Panc1 (cell line): ENCODE measurements around the gene PAX4.

Experiments used
- POLR2AphosphoS5 ChIP-seq: IDR thresholded peaks from 2 replicates; pipeline ENCODE4 v1.6.1; 2012; ENCODE audit warnings: mild to moderate bottlenecking, low read depth, low read length, moderate library complexity
- SIN3A ChIP-seq: IDR thresholded peaks from 2 replicates; pipeline ENCODE4 v1.6.1; 2012; ENCODE audit warnings: low read depth, mild to moderate bottlenecking, low read length, moderate library complexity, borderline replicate concordance; ENCODE audit not compliant: insufficient read depth
- TCF7L2 ChIP-seq: IDR thresholded peaks from 2 replicates; pipeline ENCODE4 v1.6.1; 2011; ENCODE audit warnings: mild to moderate bottlenecking, low read depth, low read length, inconsistent platforms
- TF ChIP-seq, protein P1 (sequence below): fragments of 450-650 bp; IDR thresholded peaks from 2 replicates; pipeline ENCODE4 v1.5.1; 2017; ENCODE audit warnings: mild to moderate bottlenecking
- TF ChIP-seq, protein P2 (sequence below), 2 experiments: IDR thresholded peaks; 2 replicates each; pipeline ENCODE4 v1.6.1; 2011 to 2012; ENCODE audit warnings: low read depth in 2 of 2, control low read depth in 1 of 2, low read length in 1 of 2, mild to moderate bottlenecking in 1 of 2, moderate library complexity in 1 of 2; ENCODE audit not compliant: insufficient read depth in 1 of 2

DNA sequence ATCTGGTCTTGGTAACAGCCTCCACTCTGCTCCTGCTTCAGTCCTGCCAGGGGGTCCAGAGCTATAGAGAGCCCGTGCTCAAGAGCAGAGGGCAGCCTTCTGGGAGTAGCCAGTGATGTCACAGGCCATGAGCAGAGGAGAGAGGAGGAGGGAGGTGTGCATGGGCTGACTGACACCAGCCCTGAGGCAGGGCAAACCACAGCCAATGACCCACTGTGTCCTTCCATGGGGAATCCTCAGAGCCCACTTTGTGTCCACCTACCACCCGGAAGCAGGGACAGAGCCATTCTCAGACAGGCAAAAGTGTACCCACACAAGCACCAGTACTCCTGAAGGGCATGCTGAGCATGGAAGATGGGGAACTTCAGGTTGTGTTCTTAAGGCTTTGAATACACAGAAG is at the start of gene PAX4:
- TF ChIP-seq, protein P1, sequence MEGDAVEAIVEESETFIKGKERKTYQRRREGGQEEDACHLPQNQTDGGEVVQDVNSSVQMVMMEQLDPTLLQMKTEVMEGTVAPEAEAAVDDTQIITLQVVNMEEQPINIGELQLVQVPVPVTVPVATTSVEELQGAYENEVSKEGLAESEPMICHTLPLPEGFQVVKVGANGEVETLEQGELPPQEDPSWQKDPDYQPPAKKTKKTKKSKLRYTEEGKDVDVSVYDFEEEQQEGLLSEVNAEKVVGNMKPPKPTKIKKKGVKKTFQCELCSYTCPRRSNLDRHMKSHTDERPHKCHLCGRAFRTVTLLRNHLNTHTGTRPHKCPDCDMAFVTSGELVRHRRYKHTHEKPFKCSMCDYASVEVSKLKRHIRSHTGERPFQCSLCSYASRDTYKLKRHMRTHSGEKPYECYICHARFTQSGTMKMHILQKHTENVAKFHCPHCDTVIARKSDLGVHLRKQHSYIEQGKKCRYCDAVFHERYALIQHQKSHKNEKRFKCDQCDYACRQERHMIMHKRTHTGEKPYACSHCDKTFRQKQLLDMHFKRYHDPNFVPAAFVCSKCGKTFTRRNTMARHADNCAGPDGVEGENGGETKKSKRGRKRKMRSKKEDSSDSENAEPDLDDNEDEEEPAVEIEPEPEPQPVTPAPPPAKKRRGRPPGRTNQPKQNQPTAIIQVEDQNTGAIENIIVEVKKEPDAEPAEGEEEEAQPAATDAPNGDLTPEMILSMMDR: no peak
- TF ChIP-seq POLR2AphosphoS5: no peak
- no peak for TF ChIP-seq SIN3A
- TF ChIP-seq, protein P2, sequence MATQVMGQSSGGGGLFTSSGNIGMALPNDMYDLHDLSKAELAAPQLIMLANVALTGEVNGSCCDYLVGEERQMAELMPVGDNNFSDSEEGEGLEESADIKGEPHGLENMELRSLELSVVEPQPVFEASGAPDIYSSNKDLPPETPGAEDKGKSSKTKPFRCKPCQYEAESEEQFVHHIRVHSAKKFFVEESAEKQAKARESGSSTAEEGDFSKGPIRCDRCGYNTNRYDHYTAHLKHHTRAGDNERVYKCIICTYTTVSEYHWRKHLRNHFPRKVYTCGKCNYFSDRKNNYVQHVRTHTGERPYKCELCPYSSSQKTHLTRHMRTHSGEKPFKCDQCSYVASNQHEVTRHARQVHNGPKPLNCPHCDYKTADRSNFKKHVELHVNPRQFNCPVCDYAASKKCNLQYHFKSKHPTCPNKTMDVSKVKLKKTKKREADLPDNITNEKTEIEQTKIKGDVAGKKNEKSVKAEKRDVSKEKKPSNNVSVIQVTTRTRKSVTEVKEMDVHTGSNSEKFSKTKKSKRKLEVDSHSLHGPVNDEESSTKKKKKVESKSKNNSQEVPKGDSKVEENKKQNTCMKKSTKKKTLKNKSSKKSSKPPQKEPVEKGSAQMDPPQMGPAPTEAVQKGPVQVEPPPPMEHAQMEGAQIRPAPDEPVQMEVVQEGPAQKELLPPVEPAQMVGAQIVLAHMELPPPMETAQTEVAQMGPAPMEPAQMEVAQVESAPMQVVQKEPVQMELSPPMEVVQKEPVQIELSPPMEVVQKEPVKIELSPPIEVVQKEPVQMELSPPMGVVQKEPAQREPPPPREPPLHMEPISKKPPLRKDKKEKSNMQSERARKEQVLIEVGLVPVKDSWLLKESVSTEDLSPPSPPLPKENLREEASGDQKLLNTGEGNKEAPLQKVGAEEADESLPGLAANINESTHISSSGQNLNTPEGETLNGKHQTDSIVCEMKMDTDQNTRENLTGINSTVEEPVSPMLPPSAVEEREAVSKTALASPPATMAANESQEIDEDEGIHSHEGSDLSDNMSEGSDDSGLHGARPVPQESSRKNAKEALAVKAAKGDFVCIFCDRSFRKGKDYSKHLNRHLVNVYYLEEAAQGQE (IDR thresholded peaks at IDR 0.05; ENCODE audit: insufficient read depth in 1 of 2, low read depth in 2 of 2, low read length in 1 of 2): no peak
- TF ChIP-seq TCF7L2: no peak
